CD4-positive, alpha-beta T cell treated with Interleukin-1 beta for 1 hour (primary cell): ENCODE results near the gene RARRES1.

Source experiments
- DNase-seq, 2 donors: peaks; one replicate each; pipeline ENCODE4 v3.0.0-alpha.2; 2020 to 2022

RARRES1 gene

GRCh38 chr3:158680861-158681260 is 51.4 kb downstream of the RARRES1 start:
- DNase-seq: no peak

- DNase-seq: no peak
Observed at GRCh38 chr3:158679547-158680000, 52.7 kb downstream of the RARRES1 start.

- no peak for DNase-seq
Observed at GRCh38 chr3:158678687-158679086, 53.6 kb downstream of the RARRES1 start.

GRCh38 chr3:158672215-158673176 is 59.8 kb downstream of the RARRES1 start, which contains the start of gene LXN:
Gene LXN (minus strand): TSS chr3:158672648. CDS start chr3:158672478, 170 bp downstream.
- DNase-seq: peak; percentile 74 to 80

GRCh38 chr3:158671821-158672214 is 60.4 kb downstream of the RARRES1 start:
- DNase-seq: no peak

- no peak for DNase-seq
Observed at GRCh38 chr3:158668506-158668905, 63.8 kb downstream of the RARRES1 start.

GRCh38 chr3:158666416-158666815 is 65.8 kb downstream of the RARRES1 start:
- DNase-seq: no peak

- DNase-seq: no peak
Observed at GRCh38 chr3:158663832-158664231, 68.4 kb downstream of the RARRES1 start.

- DNase-seq: no peak
Observed at GRCh38 chr3:158663246-158663645, 69.0 kb downstream of the RARRES1 start.

GRCh38 chr3:158660711-158661110 is 71.5 kb downstream of the RARRES1 start:
- DNase-seq: no peak

- peak; percentile 36 to 62 for DNase-seq
Observed at GRCh38 chr3:158659454-158660237, 72.6 kb downstream of the RARRES1 start.

- no peak for DNase-seq
Observed at GRCh38 chr3:158658889-158659288, 73.4 kb downstream of the RARRES1 start.

GRCh38 chr3:158652463-158652862 is 79.8 kb downstream of the RARRES1 start:
- DNase-seq: no peak

- DNase-seq: no peak
Observed at GRCh38 chr3:158651192-158651591, 81.1 kb downstream of the RARRES1 start.

- DNase-seq: no peak
Observed at GRCh38 chr3:158649791-158650190, 82.5 kb downstream of the RARRES1 start.
